Small intestine (tissue), 7 donors: ENCODE measurements around the gene PRTFDC1. TPM values are rescaled to one million over a fixed set of nuclear protein-coding genes. Genes with fewer than 3 reads are reported as not detected.

ENCODE experiments used
- DNase-seq, 2 donors: peaks; one replicate each; pipeline versions ENCODE4 v3.0.0 to v3.0.0-alpha.2; 2013
- FAIRE-seq: peaks from 2 replicates; lab custom pipeline; 2012; peaks lifted over from hg19 to GRCh38; lab: Jason Lieb, UNC
- H3K27ac ChIP-seq, 3 donors: one replicate each; pipeline ENCODE4 v1.5.1; 2013; ENCODE audit warnings: low read length in 2 of 3, mild to moderate bottlenecking in 2 of 3, control low read depth in 1 of 3, inconsistent platforms in 1 of 3, low read depth in 1 of 3, moderate library complexity in 1 of 3
- H3K27me3 ChIP-seq, 3 donors: one replicate each; pipeline ENCODE4 v1.6.1; 2013; ENCODE audit warnings: low read length in 3 of 3, inconsistent platforms in 1 of 3; ENCODE audit not compliant: control insufficient read depth in 3 of 3, insufficient read depth in 3 of 3
- H3K36me3 ChIP-seq, 3 donors: one replicate each; pipeline ENCODE4 v1.6.1; 2013; ENCODE audit warnings: low read length in 3 of 3, inconsistent platforms in 1 of 3, low read depth in 1 of 3, mild to moderate bottlenecking in 1 of 3, moderate library complexity in 1 of 3; ENCODE audit not compliant: control insufficient read depth in 3 of 3, insufficient read depth in 2 of 3
- H3K4me1 ChIP-seq, 3 donors: one replicate each; pipeline ENCODE4 v1.6.1; 2013; ENCODE audit warnings: low read length in 2 of 3, inconsistent platforms in 1 of 3, low read depth in 1 of 3, mild to moderate bottlenecking in 1 of 3, moderate library complexity in 1 of 3; ENCODE audit not compliant: control insufficient read depth in 3 of 3, insufficient read depth in 2 of 3
- H3K4me3 ChIP-seq, 3 donors: one replicate each; pipeline ENCODE4 v1.5.1; 2013; ENCODE audit warnings: low read length in 3 of 3, control low read depth in 1 of 3, inconsistent platforms in 1 of 3, low read depth in 1 of 3, mild to moderate bottlenecking in 1 of 3, moderate library complexity in 1 of 3
- H3K9me3 ChIP-seq, 2 donors: one replicate each; pipeline ENCODE4 v1.6.1; 2013; ENCODE audit warnings: low read depth in 1 of 2, low read length in 1 of 2; ENCODE audit not compliant: control insufficient read depth in 2 of 2, insufficient read depth in 1 of 2
- WGBS, 3 donors: extraction: QIAGEN DNeasy Blood & Tissue Kit; methylation state at CpG; one replicate each; pipeline ENCODE4 v1.1.7; 2013; 5-methylcytosine and 5-hydroxymethylcytosine counted together
- polyA plus RNA-seq, 4 donors: library from polyadenylated mRNA; stranded (reverse) in 3 of 4; unstranded in 1 of 4; fragments of 200-250 nt in 3 of 4; fragments of 120-200 nt in 1 of 4; gene quantifications; one replicate each; pipeline versions ENCODE4 v1.2.1 to v1.2.3, GENCODE V29; 2013
- donor health status: healthy with polysubstance abuse.
- donor health status: control.
- donor health status: control.
- donor health status: Bipolar disorder and iron deficiency.
- donor health status: healthy.

The PRTFDC1 gene
- polyA plus RNA-seq, 4 donors: 9.7 to 28.1 (median 12.9) TPM

DNA sequence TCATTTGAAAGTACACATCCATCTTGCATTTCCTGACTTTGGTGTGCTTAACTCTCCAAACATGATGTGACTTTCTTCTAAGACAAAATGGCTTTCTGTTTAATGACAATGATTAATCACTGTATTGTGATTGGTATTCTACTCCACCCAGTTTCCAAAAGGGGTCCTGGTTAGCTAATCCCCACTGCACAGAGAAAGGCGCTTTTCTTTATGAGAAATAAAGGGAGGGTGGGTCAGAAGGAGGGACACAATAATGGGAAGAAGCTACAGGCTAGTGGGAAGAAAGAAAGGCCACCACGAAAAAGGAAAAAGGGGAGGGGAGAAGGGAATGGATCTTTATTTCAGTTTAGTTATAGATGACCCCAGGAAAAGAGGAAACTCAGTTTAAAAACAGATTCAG is 69.2 kb downstream of the PRTFDC1 start:
- Histone ChIP-seq H3K9me3 (no peaks in the 10 kb centered on the region), H3K36me3 (no peaks in the 10 kb centered on the region), H3K27ac (no peak overlapping the region), H3K4me3 (no peak overlapping the region), H3K27me3 (no peaks in the 10 kb centered on the region), H3K4me1 (peaks cover 0 to 4% (median 0%) of the 10 kb centered on the region in 3 donors)
- 50 to 76% (median 67%) methylated on average over 2 of the region's 2 CpGs for WGBS, 3 donors
- DNase-seq (no peak), FAIRE-seq (no peak)

DNA sequence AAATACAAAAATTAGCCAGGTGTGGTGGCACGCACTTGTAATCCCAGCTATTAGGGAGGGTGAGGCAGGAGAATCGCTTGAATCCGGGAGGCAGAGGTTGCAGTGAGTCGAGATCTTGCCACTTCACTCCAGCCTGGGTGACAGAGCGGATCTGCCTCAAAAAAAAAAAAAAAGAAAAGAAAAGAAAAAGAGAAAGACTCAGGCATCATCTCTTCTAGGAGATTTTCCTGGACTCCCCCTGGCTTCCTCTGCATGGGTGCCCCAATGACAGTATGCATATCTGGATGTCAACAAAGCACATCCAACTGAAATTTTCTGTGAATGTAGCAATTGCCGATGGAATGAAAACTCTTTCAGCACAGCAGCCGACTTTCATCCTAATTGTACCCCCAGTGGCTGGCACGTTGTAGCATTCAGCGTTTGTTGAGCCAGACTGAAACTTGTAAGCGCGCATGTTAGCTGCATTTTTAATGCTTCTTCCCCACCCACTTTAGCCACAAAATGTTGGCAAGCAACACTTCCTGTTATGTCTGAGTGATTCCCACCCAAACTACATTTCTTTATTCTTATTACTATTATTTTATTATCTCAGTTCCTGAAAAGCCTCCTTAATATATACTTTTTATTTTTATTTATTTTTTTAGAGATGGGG is 70.2 kb downstream of the PRTFDC1 start:
- WGBS, 3 donors: 64 to 91% (median 82%) methylated on average over 11 of the region's 11 CpGs
- no peaks in the 10 kb centered on the region for H3K36me3 ChIP-seq
- no peak overlapping the region for H3K27ac ChIP-seq
- DNase-seq (no peak), FAIRE-seq (no peak)
- H3K4me1 ChIP-seq: peaks cover 0 to 4% (median 0%) of the 10 kb centered on the region in 3 donors
- H3K4me3 ChIP-seq: no peak overlapping the region
- no peaks in the 10 kb centered on the region for H3K9me3 ChIP-seq
- no peaks in the 10 kb centered on the region for H3K27me3 ChIP-seq

- no peak for FAIRE-seq
- Histone ChIP-seq H3K9me3 (peaks cover 0 to 1% of the 10 kb centered on the region in 2 donors), H3K27ac (no peak overlapping the region), H3K27me3 (no peaks in the 10 kb centered on the region), H3K4me3 (no peak overlapping the region), H3K4me1 (peaks cover 0 to 4% (median 0%) of the 10 kb centered on the region in 3 donors), H3K36me3 (no peaks in the 10 kb centered on the region)
- no peak for DNase-seq
- WGBS, 3 donors: 89 to 96% (median 93%) methylated on average over 5 of the region's 5 CpGs
Measured at GRCh38 chr10:24879861-24880260, 72.5 kb downstream of the PRTFDC1 start.

DNA sequence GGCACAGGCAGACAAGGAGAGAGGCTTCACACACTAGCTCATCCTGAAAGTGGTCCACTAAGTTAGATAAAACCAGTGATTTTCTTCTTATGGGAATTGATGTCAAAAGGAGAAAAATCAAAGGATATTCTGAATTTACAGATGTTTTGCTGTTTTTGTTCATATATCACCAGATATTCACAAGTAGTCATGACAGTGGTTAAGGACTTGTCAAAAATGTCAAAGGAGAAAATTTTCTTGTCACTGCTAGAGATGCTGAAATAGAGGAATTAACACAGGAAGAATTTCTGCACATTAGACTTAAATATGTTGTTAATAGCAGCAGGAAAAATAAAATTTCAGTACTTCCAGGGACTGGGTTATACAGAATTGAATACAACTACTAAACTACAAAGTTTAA is 78.3 kb downstream of the PRTFDC1 start:
- FAIRE-seq: no peak

DNA sequence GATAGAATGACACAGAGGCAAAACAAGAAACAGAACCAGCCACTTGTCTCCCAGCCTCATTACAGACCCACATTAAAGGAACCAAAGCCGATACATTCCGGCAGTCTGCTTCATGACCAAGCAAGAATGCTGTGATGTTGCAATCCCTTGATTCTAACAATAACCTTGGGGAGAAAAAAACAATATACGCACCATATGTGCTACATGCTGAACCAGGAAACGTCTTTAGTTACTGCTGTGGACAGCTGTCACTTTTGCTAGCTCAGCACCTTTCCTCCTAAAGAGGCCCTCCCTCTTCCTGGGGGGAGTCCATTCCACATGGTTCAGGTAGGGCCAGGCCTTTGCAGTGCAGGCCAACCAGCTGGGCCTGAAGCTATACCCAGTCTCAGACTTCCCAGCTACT is 79.1 kb downstream of the PRTFDC1 start:
- Histone ChIP-seq H3K9me3 (peaks cover 0 to 4% of the 10 kb centered on the region in 2 donors), H3K27ac (peak overlapping the region in 2 of 3 donors; percentile 41 to 46), H3K27me3 (no peaks in the 10 kb centered on the region), H3K36me3 (no peaks in the 10 kb centered on the region), H3K4me1 (peaks cover 0 to 3% (median 0%) of the 10 kb centered on the region in 3 donors), H3K4me3 (no peak overlapping the region)
- FAIRE-seq (no peak), DNase-seq (peak in 1 of 2 donors; percentile 58)
- 66 to 75% (median 72%) methylated on average over 4 of the region's 4 CpGs for WGBS, 3 donors

More for the DNA sequence above, 78.3 kb downstream of the PRTFDC1 start:
- H3K36me3 ChIP-seq: no peaks in the 10 kb centered on the region
- H3K4me1 ChIP-seq: peaks cover 0 to 3% (median 0%) of the 10 kb centered on the region in 3 donors
- no peaks in the 10 kb centered on the region for H3K27me3 ChIP-seq
- H3K27ac ChIP-seq: no peak overlapping the region
- no peak for DNase-seq
- peaks cover 0 to 4% of the 10 kb centered on the region in 2 donors for H3K9me3 ChIP-seq
- no peak overlapping the region for H3K4me3 ChIP-seq

DNA sequence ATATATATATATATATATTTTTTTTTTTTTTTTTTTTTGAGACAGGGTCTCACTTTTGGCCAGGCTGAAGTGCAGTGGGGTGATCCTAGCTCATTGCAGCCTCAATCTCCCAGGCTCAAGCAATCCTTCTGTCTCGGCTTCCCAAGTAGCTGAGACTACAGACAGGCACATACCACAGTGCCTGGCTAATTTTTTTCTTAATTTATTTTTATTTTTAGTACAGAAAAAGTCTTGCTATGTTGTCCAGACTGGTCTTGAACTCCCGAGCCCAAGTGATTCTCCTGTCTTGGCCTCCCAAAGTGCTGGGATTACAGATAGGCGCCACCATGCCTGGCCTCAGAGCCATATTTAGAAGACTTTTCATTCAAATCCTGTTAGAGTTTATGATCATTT is 79.6 kb downstream of the PRTFDC1 start:
- Histone ChIP-seq H3K4me3 (no peak overlapping the region), H3K4me1 (peaks cover 0 to 3% (median 0%) of the 10 kb centered on the region in 3 donors), H3K36me3 (no peaks in the 10 kb centered on the region), H3K27me3 (no peaks in the 10 kb centered on the region), H3K9me3 (peaks cover 0 to 4% of the 10 kb centered on the region in 2 donors), H3K27ac (peak overlapping the region in 1 of 3 donors; percentile 41)
- 83 to 96% (median 84%) methylated on average over 3 of the region's 3 CpGs for WGBS, 3 donors
- no peak for FAIRE-seq
- no peak for DNase-seq

DNA sequence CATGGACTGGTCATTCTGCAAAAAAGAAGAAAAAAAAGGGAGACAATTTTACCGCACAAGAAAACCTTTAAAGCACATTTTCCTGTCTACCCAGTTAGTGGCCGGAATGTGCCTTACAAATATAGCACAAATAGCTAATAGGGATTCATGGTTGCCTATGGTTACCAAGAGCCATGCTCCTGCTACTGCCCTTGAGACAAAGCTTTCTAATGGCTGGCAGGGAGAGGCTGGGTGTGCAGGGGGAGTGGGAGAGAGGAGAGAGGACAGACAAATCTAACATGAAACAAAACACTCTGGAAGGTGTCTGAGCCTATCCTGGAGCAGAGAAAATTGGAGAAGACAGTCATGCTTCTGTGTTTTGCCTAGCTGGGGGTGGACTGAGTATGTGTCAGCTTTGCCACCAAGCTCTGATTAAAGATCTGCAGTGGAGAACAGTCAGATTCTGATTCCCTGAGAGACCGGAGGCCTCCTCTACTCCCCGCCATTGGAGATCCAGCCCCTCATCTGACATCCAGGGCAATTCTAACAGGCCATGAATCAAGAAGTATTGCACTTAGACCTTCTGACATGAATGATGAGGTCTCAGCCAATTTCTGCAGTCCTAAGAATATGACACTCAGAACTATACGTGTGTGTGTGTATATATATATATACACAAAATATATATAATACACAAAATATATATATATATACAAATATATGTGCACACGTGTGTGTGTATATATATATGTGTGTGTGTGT is 80.2 kb downstream of the PRTFDC1 start:
- FAIRE-seq: no peak
- Histone ChIP-seq H3K4me1 (peaks cover 0 to 3% (median 0%) of the 10 kb centered on the region in 3 donors), H3K36me3 (no peaks in the 10 kb centered on the region), H3K27ac (no peak overlapping the region), H3K4me3 (no peak overlapping the region), H3K9me3 (peaks cover 0 to 4% of the 10 kb centered on the region in 2 donors), H3K27me3 (no peaks in the 10 kb centered on the region)
- no peak for DNase-seq
- whole genome bisulfite sequencing, 3 donors: 85 to 96% (median 85%) methylated on average over 6 of the region's 6 CpGs

DNA sequence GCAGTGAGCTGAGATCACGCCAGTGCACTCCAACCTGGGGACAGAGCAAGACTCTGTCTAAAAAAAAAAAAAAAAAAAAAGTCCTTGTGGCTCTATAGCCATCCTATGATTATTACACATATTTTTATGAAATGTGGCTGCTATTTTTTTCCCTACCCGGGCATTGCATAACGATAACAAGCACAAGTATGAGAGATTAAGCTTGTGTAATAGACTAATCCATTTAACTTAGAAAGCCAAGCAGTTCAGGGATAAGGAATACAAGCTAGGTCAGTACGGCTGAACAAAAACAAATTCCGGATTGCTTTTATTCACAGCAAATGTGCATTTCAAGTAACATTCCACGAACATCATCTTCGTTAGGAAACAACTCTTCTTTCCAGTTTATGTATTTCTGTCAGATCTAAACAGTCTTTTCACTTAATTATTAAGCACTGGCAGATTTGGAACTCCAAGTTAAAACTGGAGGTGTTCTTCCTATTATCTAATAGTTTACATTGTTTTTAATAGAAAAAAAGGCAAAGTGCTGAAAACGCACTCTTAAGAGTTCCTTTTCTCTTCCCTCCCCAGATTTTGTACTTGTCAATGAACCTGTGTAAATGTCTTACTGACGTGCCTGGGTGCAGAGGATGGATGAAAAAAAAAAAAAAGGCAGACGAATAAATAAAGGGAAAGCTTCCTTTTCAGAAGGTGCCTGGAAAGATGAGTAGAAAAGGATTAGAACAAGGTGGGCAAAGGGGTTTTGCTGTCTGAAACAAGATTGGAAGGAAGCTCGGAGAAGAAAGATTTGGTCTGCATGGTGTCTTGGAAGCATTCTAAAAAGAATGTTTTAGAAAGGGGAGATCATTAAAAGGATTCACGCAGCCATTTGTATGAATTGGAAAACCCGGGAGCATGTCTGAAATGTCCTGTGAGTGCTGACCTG is 81.1 kb downstream of the PRTFDC1 start:
- 78 to 89% (median 87%) methylated on average over 13 of the region's 13 CpGs for WGBS, 3 donors
- H3K4me3 ChIP-seq: no peak overlapping the region
- no peaks in the 10 kb centered on the region for H3K27me3 ChIP-seq
- FAIRE-seq (no peak), DNase-seq (no peak)
- H3K27ac ChIP-seq: no peak overlapping the region
- peaks cover 0 to 4% of the 10 kb centered on the region in 2 donors for H3K9me3 ChIP-seq
- H3K36me3 ChIP-seq: no peaks in the 10 kb centered on the region
- H3K4me1 ChIP-seq: peaks cover 0 to 3% (median 0%) of the 10 kb centered on the region in 3 donors
